HepG2 (cell line): ENCODE data around the gene CDH22. TPM values are rescaled to one million over a fixed set of nuclear protein-coding genes. Genes with fewer than 3 reads are reported as not detected.

Experiments used
- ATAC-seq: fragments of 200-7000 bp; cut with Tn5 transposase; 3 replicates; pipeline ENCODE4 v1.9.1; 2020; ENCODE audit warnings: mild to moderate bottlenecking, moderate library complexity
- BruUV-seq: library from RNA; stranded (reverse); fragments of 400-500 nt; replicated peaks from 2 replicates; lab custom pipeline; 2021; lab: Mats Ljungman, UMichigan
- CTCF ChIA-PET: fragments of 300-600 bp; formaldehyde crosslinking; extraction: SDS; loops from one replicate; lab custom pipeline; 2021; ENCODE audit warnings: low total read pairs, inconsistent platforms, low intra/inter-chr PET ratio; lab: Yijun Ruan, JAX
- POLR2A ChIA-PET: fragments of 350-600 bp; sonication (Branson Sonifier 250); formaldehyde crosslinking; loops from one replicate; lab custom pipeline; 2020; ENCODE audit warnings: antibody characterized with exemption, inconsistent platforms; lab: Yijun Ruan, JAX
- DNase-seq: peaks from one replicate; pipeline ENCODE4 v3.0.0-alpha.2; 2015; ENCODE audit warnings: low spot score
- FAIRE-seq: peaks from 3 replicates; lab custom pipeline; 2011; peaks lifted over from hg19 to GRCh38; lab: Jason Lieb, UNC
- H2AFZ ChIP-seq: one replicate; pipeline ENCODE4 v1.6.1; 2011; ENCODE audit warnings: low read length, inconsistent platforms
- H3K27ac ChIP-seq: fragments of 300-600 bp; 3 replicates; pipeline ENCODE4 v1.8.0; 2011; ENCODE audit warnings: mixed run types, mild to moderate bottlenecking, mixed read lengths, low read length, inconsistent platforms; ENCODE audit not compliant: insufficient read depth; ENCODE audit errors: extremely low read length
- H3K27me3 ChIP-seq, 2 experiments: fragments of 200-600 bp in 1 of 2; 2 replicates in 1 of 2; 3 replicates in 1 of 2; pipeline versions ENCODE4 v1.6.0 to v1.8.0; 2011; ENCODE audit warnings: low read length in 2 of 2, mild to moderate bottlenecking in 2 of 2, moderate library complexity in 2 of 2, inconsistent platforms in 1 of 2; ENCODE audit not compliant: insufficient read depth in 2 of 2, control insufficient read depth in 1 of 2
- H3K36me3 ChIP-seq, 2 experiments: fragments of 200-600 bp in 1 of 2; replicated peaks in 1 of 2; 2 replicates in 1 of 2; 3 replicates in 1 of 2; pipeline versions ENCODE4 v1.5.1 to v1.8.0; 2011; ENCODE audit warnings: low read length in 2 of 2, inconsistent platforms in 1 of 2; ENCODE audit not compliant: insufficient read depth in 2 of 2, control insufficient read depth in 1 of 2
- H3K4me1 ChIP-seq: 2 replicates; pipeline ENCODE4 v1.5.1; 2012; ENCODE audit warnings: low read length, inconsistent platforms; ENCODE audit not compliant: insufficient read depth
- H3K4me2 ChIP-seq: 2 replicates; pipeline ENCODE4 v1.6.0; 2011; ENCODE audit warnings: low read depth, low read length, inconsistent platforms
- H3K4me3 ChIP-seq, 3 experiments: fragments of 200-600 bp in 1 of 3; sonication (generic), shearing (Covaris generic) in 1 of 3; replicated peaks in 1 of 3; 2 replicates each; pipeline ENCODE4 v1.5.1; 2011 to 2016; ENCODE audit warnings: low read length in 3 of 3, inconsistent platforms in 2 of 3, low read depth in 2 of 3, mild to moderate bottlenecking in 2 of 3, control low read depth in 1 of 3, mixed read lengths in 1 of 3; ENCODE audit not compliant: insufficient read depth in 1 of 3
- H3K79me2 ChIP-seq: one replicate; pipeline ENCODE4 v1.6.1; 2011; ENCODE audit warnings: low read length, inconsistent platforms; ENCODE audit not compliant: insufficient read depth
- H3K9ac ChIP-seq: 2 replicates; pipeline ENCODE4 v1.6.0; 2011; ENCODE audit warnings: mild to moderate bottlenecking, low read depth, low read length, inconsistent platforms; ENCODE audit not compliant: insufficient read depth
- H3K9me3 ChIP-seq: 2 replicates; pipeline ENCODE4 v1.5.1; 2012; ENCODE audit warnings: mild to moderate bottlenecking, low read length
- H4K20me1 ChIP-seq: 2 replicates; pipeline ENCODE4 v1.6.0; 2011; ENCODE audit warnings: inconsistent platforms, mild to moderate bottlenecking, low read length, moderate library complexity; ENCODE audit not compliant: insufficient read depth
- AHR ChIP-seq: IDR thresholded peaks from 2 replicates; pipeline ENCODE4 v1.6.1; 2018; ENCODE audit warnings: missing genetic modification reagents, missing compliant biosample characterization
- HNRNPLL ChIP-seq: fragments of 200-400 bp; formaldehyde crosslinking; IDR thresholded peaks from 2 replicates; pipeline ENCODE4 v1.6.1; 2017; ENCODE audit warnings: mild to moderate bottlenecking, low read depth, low read length; ENCODE audit not compliant: poor library complexity, severe bottlenecking
- ZNF768 ChIP-seq: sonication (generic); formaldehyde crosslinking; IDR thresholded peaks from 2 replicates; pipeline ENCODE4 v1.4.0; 2020; ENCODE audit warnings: missing genetic modification reagents
- ZNF776 ChIP-seq: sonication (generic); formaldehyde crosslinking; IDR thresholded peaks from 2 replicates; pipeline ENCODE4 v1.4.0; 2020; ENCODE audit warnings: mild to moderate bottlenecking, missing genetic modification reagents
- WGBS: methylation state at CpG from one replicate; pipeline ENCODE4 v1.1.6; 2017; ENCODE audit warnings: low lambda C conversion rate; 5-methylcytosine and 5-hydroxymethylcytosine counted together
- in situ Hi-C: cut with HindIII; loops from 2 replicates; pipeline ENCODE4 v1.10.0; 2017; ENCODE audit warnings: low pct_unique_long_range_greater_than_20kb; ENCODE audit not compliant: extremely low pct_ligation_motif_present
- intact Hi-C: fragments of 100-400 bp; cut with micrococcal nuclease; formaldehyde crosslinking; loops from one replicate; pipeline ENCODE4 v1.10.0; 2022; ENCODE audit not compliant: unreplicated experiment
- polyA plus RNA-seq, 8 experiments: library from polyadenylated mRNA; depleted of rRNA in 3 of 8; stranded (reverse) in 7 of 8; unstranded in 1 of 8; fragments of >200 nt; fragmentation: Illumina TruSeq in 4 of 8; extraction: Trizol in 4 of 8; gene quantifications; 2 replicates each; pipeline versions ENCODE4 v1.2.1 to v1.2.3, GENCODE V29; 2011 to 2016; ENCODE audit warnings: low read depth in 4 of 8, missing spikeins in 1 of 8, mixed read lengths in 1 of 8; ENCODE audit not compliant: insufficient read depth in 1 of 8
- total RNA-seq, 5 experiments: library from RNA; depleted of rRNA; stranded (reverse); fragments of >200 nt; fragmentation: Illumina TruSeq; extraction: Trizol; gene quantifications; 2 replicates each; pipeline ENCODE4 v1.2.3, GENCODE V29; 2016; ENCODE audit warnings: low read depth in 1 of 5
- TF ChIP-seq, protein P1 (sequence below): sonication (generic); formaldehyde crosslinking; conservative IDR thresholded peaks from 2 replicates; pipeline ENCODE4 v1.8.1; 2023; ENCODE audit warnings: missing genetic modification reagents

The CDH22 gene
- total and polyA plus RNA-seq, 2 of the 13 experiments (the other 11 are each of a cell fraction or from before 2014, with no cell fraction given): not detected

DNA sequence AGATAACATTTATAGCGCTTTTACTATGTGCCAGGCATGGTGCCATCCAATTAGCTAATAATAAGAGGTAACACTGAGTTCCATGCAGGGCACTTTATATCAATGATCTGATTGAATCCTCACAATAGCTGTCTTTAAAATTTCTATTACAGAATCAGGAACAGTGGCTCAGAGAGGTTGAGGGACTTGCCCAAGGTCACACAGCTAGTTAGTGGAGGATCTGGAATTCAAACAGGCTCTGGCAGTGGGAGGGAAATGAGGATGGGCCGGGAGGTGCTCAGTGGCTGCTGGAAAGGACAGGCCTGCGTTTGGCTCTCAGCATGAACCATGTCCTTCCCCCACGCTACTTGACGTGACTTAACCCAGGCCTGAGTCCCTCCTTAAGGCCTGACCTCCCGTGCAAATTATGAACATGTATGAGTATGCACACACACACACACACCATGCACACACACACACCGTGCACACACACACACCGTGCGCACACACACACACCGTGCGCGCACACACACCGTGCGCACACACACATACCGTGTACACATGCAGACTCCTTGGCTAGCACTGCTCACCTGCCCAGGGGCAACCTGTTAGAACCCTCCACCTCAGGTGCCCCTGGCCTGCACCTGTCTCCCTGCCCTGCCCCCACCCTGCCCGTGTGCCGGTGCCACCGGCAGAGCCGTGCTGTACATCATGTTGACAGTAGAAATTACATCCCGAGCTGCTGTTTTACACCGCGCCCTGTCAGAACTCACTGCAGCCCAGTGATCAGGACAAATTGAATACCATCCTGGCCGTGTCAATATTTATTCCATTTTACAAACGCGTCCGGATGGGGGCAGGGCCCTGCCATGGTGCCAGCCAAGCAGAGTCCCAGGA is 43.7 kb downstream of the CDH22 start:
- H3K9me3 ChIP-seq: no peaks in the 10 kb centered on the region
- ATAC-seq (no peak), DNase-seq (no peak), FAIRE-seq (no peak)
- H3K4me3 ChIP-seq: no peak overlapping the region
- H2AFZ ChIP-seq: no peak overlapping the region
- no peak overlapping the region for H3K4me2 ChIP-seq
- WGBS: 30% methylated on average over 25 of the region's 26 CpGs
- H3K36me3 ChIP-seq: no peaks in the 10 kb centered on the region
- in situ Hi-C loops: no loop called here
- H3K27ac ChIP-seq: no peak overlapping the region
- no peaks in the 10 kb centered on the region; the same call in 1 of the 2 replicates for H4K20me1 ChIP-seq
- POLR2A ChIA-PET: no interaction called here
- no peaks in the 10 kb centered on the region for H3K79me2 ChIP-seq
- intact Hi-C loops: no loop called here
- H3K9ac ChIP-seq: no peak overlapping the region
- TF ChIP-seq, protein P1, sequence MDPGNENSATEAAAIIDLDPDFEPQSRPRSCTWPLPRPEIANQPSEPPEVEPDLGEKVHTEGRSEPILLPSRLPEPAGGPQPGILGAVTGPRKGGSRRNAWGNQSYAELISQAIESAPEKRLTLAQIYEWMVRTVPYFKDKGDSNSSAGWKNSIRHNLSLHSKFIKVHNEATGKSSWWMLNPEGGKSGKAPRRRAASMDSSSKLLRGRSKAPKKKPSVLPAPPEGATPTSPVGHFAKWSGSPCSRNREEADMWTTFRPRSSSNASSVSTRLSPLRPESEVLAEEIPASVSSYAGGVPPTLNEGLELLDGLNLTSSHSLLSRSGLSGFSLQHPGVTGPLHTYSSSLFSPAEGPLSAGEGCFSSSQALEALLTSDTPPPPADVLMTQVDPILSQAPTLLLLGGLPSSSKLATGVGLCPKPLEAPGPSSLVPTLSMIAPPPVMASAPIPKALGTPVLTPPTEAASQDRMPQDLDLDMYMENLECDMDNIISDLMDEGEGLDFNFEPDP (CRISPR knock-in tag): 0 out of 2 replicates have a peak, but pooled peaks have one; percentile 37
- TF ChIP-seq ZNF768 (CRISPR knock-in tag) (peak; percentile 92), HNRNPLL (peak; percentile 28), AHR (CRISPR knock-in tag) (no peak), ZNF776 (CRISPR knock-in tag) (peak; percentile 56; the same call in 1 of the 2 replicates)
- H3K27me3 ChIP-seq: peaks cover 0 to 16% of the 10 kb centered on the region in 2 experiments; a peak in 2 of 5 replicates
- no peaks in the 10 kb centered on the region for H3K4me1 ChIP-seq
- CTCF ChIA-PET: no interaction called here
- BruUV-seq: no TSS peak
